Heart right ventricle (tissue), 16 donors: ENCODE measurements around the gene GNAS-AS1. TPM values are rescaled to one million over a fixed set of nuclear protein-coding genes. Genes with fewer than 3 reads are reported as not detected.

Experiments used
- ATAC-seq, 8 donors: fragments of 200-7000 bp; cut with Tn5 transposase; one replicate each; pipeline ENCODE4 v1.9.1; 2020; ENCODE audit warnings: mild to moderate bottlenecking in 8 of 8, moderate library complexity in 8 of 8, moderate number of reproducible peaks in 1 of 8
- DNase-seq, 2 donors: peaks; one replicate each; pipeline ENCODE4 v3.0.0-alpha.2; 2020
- H3K27ac ChIP-seq, 10 donors: fragments of 200-600 bp; sonication (generic) in 2 of 10; one replicate each; pipeline versions ENCODE4 v1.5.0 to v1.8.0; 2020 to 2022; ENCODE audit warnings: mild to moderate bottlenecking in 3 of 10
- H3K27me3 ChIP-seq, 7 donors: fragments of 200-600 bp; one replicate each; pipeline ENCODE4 v1.8.0; 2021 to 2022; ENCODE audit warnings: mild to moderate bottlenecking in 2 of 7
- H3K36me3 ChIP-seq, 9 donors: fragments of 200-600 bp; sonication (generic) in 1 of 9; one replicate each; pipeline versions ENCODE4 v1.5.0 to v1.8.0; 2020 to 2022; ENCODE audit warnings: mild to moderate bottlenecking in 2 of 9
- H3K4me1 ChIP-seq, 9 donors: fragments of 200-600 bp; sonication (generic) in 1 of 9; one replicate each; pipeline versions ENCODE4 v1.5.0 to v1.8.0; 2020 to 2022; ENCODE audit warnings: mild to moderate bottlenecking in 4 of 9
- H3K4me3 ChIP-seq, 10 donors: fragments of 200-600 bp; sonication (generic) in 2 of 10; one replicate each; pipeline versions ENCODE4 v1.5.0 to v1.8.0; 2020 to 2022; ENCODE audit warnings: mild to moderate bottlenecking in 7 of 10, moderate library complexity in 2 of 10
- H3K9me3 ChIP-seq, 11 donors: fragments of 200-600 bp in 10 of 11; sonication (generic) in 2 of 11; one replicate each; pipeline versions ENCODE4 v1.5.0 to v1.8.0; 2013 to 2022; ENCODE audit warnings: mild to moderate bottlenecking in 2 of 11, control low read depth in 1 of 11, moderate library complexity in 1 of 11
- CTCF ChIP-seq, 9 donors: fragments of 200-600 bp; sonication (generic) in 2 of 9; IDR thresholded peaks; one replicate each; pipeline versions ENCODE4 v1.5.0 to v1.8.0; 2021 to 2022; ENCODE audit warnings: antibody characterized with exemption in 9 of 9, mild to moderate bottlenecking in 5 of 9, moderate library complexity in 1 of 9
- WGBS, 2 donors: extraction: QIAGEN DNeasy Blood & Tissue Kit; methylation state at CpG; one replicate each; pipeline ENCODE4 v1.1.7; 2013; ENCODE audit warnings: inconsistent platforms in 1 of 2; 5-methylcytosine and 5-hydroxymethylcytosine counted together
- intact Hi-C, 10 donors: fragments of 100-400 bp; cut with DNase I; formaldehyde crosslinking; loops; one replicate each; pipeline versions ENCODE4 v1.11.1 to v1.14.2; 2022
- polyA plus RNA-seq, 2 donors: library from polyadenylated mRNA; stranded (reverse); fragments of 200-250 nt; gene quantifications; one replicate each; pipeline ENCODE4 v1.2.3, GENCODE V29; 2013
- total RNA-seq, 10 donors: library from RNA; stranded (reverse); fragmentation: NEBNext Ultra II Directional in 3 of 10; extraction: Animal tissue kit (Norgen Biotek cat#: 25700) in 3 of 10; gene quantifications; one replicate each; pipeline versions ENCODE4 v1.2.1 to v1.2.4, GENCODE V29; 2021 to 2023
- donor health status: Arrhythmogenic right ventricular cardiomyopathy.
- donor health status: ischemic (EF 13 %, LVEDD 7.1; RV severe dilation, severe dysfunction).
- donor health status: healthy with polysubstance abuse.
- donor health status: DM: no; HTN: yes; CAD: no.
- donor health status: DM: no; HTN: no; CAD: no.
- donor health status: ischemic (EF 25% LVEDD 6.9; RV normal size, moderate dysfunction).
- donor health status: ischemic (EF 25% LVEDD 5.7; RV mildly dilated, moderate dysfunction).
- donor health status: healthy.
- donor health status: DM: yes; HTN: yes; CAD: no.
- donor health status: Ischemic cardiomyopathy.
- donor health status: ischemic (EF 35%, LVEDD 5.7; RV mildly dilated, moderate dysfunction).
- donor health status: nonischemic (EF 11% LVEDD 7.7; RV severe dilation, severe dysfunction).
- donor health status: DM: yes; HTN: yes; CAD: no.
- donor health status: PGD.
- donor health status: ischemic (EF 29% LVEDD 5.4; RV normal size, mild dysfunction).
- donor health status: nonischemic (EF 23%, LVEDD 6.1; RV moderate dilation, normal function).

Gene GNAS-AS1
- total and polyA plus RNA-seq, 12 donors = 0.06 to 1.5 (median 0.41) TPM

DNA sequence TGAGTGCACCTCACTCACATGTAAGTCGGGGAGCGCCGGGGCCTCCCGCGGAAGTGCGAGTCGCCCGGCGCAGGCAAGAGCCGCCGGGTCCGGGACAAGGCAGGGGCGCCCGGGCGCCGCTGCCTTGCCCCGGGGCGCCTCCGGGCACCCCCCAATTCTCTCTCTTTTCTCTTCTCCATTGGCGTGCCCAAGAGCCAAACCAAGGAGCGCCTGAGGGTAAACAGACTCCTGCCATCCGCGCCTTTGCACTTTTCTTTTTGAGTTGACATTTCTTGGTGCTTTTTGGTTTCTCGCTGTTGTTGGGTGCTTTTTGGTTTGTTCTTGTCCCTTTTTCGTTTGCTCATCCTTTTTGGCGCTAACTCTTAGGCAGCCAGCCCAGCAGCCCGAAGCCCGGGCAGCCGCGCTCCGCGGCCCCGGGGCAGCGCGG lies 38.6 kb upstream of the GNAS-AS1 start:
- H3K36me3 ChIP-seq = no peaks in the 10 kb centered on the region
- 52 to 63% methylated on average over 32 to 35 of the region's 35 CpGs for WGBS, 2 donors
- H3K27me3 ChIP-seq = no peaks in the 10 kb centered on the region
- peaks cover 0 to 10% (median 0%) of the 10 kb centered on the region in 11 donors for H3K9me3 ChIP-seq
- peak overlapping the region; percentile 37 to 92 (median 82) for H3K4me3 ChIP-seq
- no peak for TF ChIP-seq CTCF (IDR thresholded peaks at IDR 0.05)
- H3K4me1 ChIP-seq = peaks cover 3 to 23% (median 20%) of the 10 kb centered on the region in 9 donors
- intact Hi-C loops = loop anchor here in 5 of 10 donors (2.0 to 10.0 kb wide), 4 partner anchors 93 to 333 kb away; partner anchors contain the start of genes ATP5F1E (in 2 of the 5), NELFCD (in 1 of the 5) and PRELID3B (in 1 of the 5)
- ATAC-seq (no peak), DNase-seq (no peak)
- peak overlapping the region; percentile 90 to 100 (median 98) for H3K27ac ChIP-seq

DNA sequence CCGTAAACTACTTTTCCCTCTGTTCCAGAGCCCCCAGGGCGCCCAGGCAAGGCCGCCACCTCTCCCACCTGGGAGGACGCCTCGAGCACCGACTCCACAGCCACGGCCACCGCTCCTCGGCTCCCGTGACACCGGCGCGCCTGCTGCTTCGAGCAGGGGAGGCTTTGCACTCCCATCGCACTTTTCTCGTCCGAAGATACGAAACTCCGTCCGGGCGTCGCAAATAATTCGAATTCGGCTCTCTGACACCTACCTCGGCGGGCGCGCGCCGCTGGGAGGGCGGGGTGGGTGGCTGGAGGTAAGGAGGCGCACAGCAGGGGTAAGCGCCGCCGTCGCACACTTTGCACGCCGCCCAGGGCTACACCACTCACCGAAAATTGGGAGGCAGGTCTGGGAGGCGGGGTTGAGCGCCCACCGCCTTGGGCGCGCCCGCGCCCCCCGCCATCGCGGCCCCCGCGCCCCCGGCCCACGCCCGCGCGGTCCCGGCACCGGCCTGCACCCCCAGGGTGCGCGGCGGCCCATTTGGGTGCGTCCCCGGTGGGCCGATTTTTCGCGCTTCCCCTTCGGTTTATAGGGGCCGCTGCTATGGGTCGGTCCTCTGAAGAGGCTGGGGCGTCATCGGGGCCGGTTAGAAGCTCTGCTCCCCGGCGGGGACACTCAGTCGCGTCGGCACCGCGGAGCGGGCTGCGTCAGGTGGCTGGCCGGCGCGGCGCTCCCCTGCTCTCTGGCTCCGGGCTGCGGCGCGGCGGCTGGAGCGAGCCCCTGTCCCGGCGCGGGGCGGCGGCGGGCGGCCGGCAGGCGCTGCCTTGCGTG lies 38.0 kb upstream of the GNAS-AS1 start:
- intact Hi-C loops = loop anchor here in 5 of 10 donors (2.0 to 10.0 kb wide), 4 partner anchors 94 to 334 kb away; partner anchors contain the start of genes ATP5F1E (in 2 of the 5), NELFCD (in 1 of the 5) and PRELID3B (in 1 of the 5)
- H3K27ac ChIP-seq = peak overlapping the region; percentile 90 to 100 (median 98)
- H3K9me3 ChIP-seq = peaks cover 0 to 10% (median 0%) of the 10 kb centered on the region in 11 donors
- ATAC-seq (peak; percentile 36 to 73 (median 65)), DNase-seq (peak; percentile 83)
- no peak for TF ChIP-seq CTCF (IDR thresholded peaks at IDR 0.05)
- H3K4me3 ChIP-seq = peak overlapping the region; percentile 37 to 92 (median 82)
- H3K27me3 ChIP-seq = no peaks in the 10 kb centered on the region
- H3K4me1 ChIP-seq = peaks cover 0 to 17% (median 14%) of the 10 kb centered on the region in 9 donors
- no peaks in the 10 kb centered on the region for H3K36me3 ChIP-seq
- WGBS, 2 donors = 48 to 52% methylated on average over 95 to 101 of the region's 101 CpGs

DNA sequence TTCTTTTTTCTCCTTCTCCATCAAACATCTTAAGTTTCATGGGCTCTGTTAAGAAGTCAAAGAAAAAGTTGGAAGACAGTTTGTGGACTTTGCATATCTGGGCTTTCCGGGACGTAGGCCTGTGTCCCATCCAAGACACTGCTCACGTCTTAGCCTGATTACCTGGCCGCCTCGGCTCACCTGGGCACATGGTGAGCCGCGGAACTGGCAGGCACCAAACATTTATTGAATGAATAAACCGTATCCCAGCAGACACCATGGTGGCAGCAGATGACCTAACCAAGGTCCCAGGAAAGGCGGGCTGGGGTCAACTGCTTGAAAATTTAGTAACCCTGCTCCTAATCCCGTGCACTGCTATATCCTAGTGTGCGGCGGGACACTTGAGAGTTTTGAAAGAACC lies 37.4 kb upstream of the GNAS-AS1 start:
- no peak for DNase-seq
- intact Hi-C loops = loop anchor here in 5 of 10 donors (2.0 to 10.0 kb wide), 4 partner anchors 94 to 334 kb away; partner anchors contain the start of genes ATP5F1E (in 2 of the 5), NELFCD (in 1 of the 5) and PRELID3B (in 1 of the 5)
- Histone ChIP-seq H3K4me1 (peaks cover 0 to 11% (median 7%) of the 10 kb centered on the region in 9 donors), H3K27ac (peak overlapping the region in 9 of 10 donors; percentile 70 to 100 (median 99)), H3K9me3 (peaks cover 0 to 10% (median 0%) of the 10 kb centered on the region in 11 donors), H3K36me3 (no peaks in the 10 kb centered on the region), H3K4me3 (peak overlapping the region; percentile 14 to 92 (median 78)), H3K27me3 (no peaks in the 10 kb centered on the region)
- no peak for TF ChIP-seq CTCF (IDR thresholded peaks at IDR 0.05)
- no peak for ATAC-seq
- 54 to 55% methylated on average over 12 of the region's 12 CpGs for WGBS, 2 donors

GRCh38 chr20:58886546-58886945 lies 35.8 kb upstream of the GNAS-AS1 start:
- no peak overlapping the region for H3K4me3 ChIP-seq
- no peak overlapping the region for H3K27ac ChIP-seq
- H3K27me3 ChIP-seq = no peaks in the 10 kb centered on the region
- H3K36me3 ChIP-seq = no peaks in the 10 kb centered on the region
- H3K9me3 ChIP-seq = peaks cover 0 to 10% (median 0%) of the 10 kb centered on the region in 11 donors
- no peak for DNase-seq
- no peak for TF ChIP-seq CTCF (IDR thresholded peaks at IDR 0.05)
- intact Hi-C loops = loop anchor here in 4 of 10 donors (5.0 to 10.0 kb wide), 3 partner anchors 96 to 336 kb away; partner anchors contain the start of genes ATP5F1E (in 2 of the 4) and NELFCD (in 1 of the 4)
- H3K4me1 ChIP-seq = peaks cover 0 to 9% (median 4%) of the 10 kb centered on the region in 9 donors
- ATAC-seq = no peak
